ENCODE data around the gene GALNT17.

DNA sequence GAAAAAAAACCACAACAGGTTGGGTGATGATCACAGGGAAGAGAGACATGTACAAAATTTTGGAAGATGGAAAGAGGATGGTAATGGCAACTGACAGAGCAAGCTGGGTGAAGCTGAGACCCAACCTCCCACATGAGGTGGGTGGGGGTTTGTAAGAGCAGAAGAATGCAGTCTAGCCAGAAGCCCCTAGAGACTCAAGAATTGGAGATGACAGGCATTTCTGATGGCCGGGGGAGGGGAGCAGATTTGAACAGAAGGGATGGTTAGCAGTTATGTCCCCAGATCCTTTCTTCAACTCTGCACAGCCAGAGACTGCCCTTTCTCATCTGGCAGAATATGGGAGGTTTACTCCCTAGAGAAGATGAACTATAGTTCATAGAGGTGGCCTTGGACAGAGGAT, 208.0 kb downstream of the GALNT17 start:
- TF ChIP-seq EZH2phosphoT487 (IDR thresholded peaks at IDR 0.05; ENCODE audit: low read depth): no peak
- TF ChIP-seq, protein P1, sequence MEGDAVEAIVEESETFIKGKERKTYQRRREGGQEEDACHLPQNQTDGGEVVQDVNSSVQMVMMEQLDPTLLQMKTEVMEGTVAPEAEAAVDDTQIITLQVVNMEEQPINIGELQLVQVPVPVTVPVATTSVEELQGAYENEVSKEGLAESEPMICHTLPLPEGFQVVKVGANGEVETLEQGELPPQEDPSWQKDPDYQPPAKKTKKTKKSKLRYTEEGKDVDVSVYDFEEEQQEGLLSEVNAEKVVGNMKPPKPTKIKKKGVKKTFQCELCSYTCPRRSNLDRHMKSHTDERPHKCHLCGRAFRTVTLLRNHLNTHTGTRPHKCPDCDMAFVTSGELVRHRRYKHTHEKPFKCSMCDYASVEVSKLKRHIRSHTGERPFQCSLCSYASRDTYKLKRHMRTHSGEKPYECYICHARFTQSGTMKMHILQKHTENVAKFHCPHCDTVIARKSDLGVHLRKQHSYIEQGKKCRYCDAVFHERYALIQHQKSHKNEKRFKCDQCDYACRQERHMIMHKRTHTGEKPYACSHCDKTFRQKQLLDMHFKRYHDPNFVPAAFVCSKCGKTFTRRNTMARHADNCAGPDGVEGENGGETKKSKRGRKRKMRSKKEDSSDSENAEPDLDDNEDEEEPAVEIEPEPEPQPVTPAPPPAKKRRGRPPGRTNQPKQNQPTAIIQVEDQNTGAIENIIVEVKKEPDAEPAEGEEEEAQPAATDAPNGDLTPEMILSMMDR (IDR thresholded peaks at IDR 0.05; ENCODE audit: low read depth, low read length): no peak
